Keratinocyte (primary cell): ENCODE measurements around the gene U2SURP. TPM values are rescaled to one million over a fixed set of nuclear protein-coding genes. Genes with fewer than 3 reads are reported as not detected.
A peak's percentile ranks its signal among the peaks of the same experiment; 100 is the strongest.

Source experiments
- DNase-seq: peaks from one replicate; pipeline ENCODE4 v3.0.0-alpha.2; 2011; ENCODE audit warnings: low read depth, missing footprints, low spot score
- FAIRE-seq: peaks from 2 replicates; lab custom pipeline; 2011; peaks lifted over from hg19 to GRCh38; lab: Jason Lieb, UNC
- H2AFZ ChIP-seq: 2 replicates; pipeline ENCODE4 v1.6.0; 2012; ENCODE audit warnings: low read length, control low read depth, inconsistent platforms; ENCODE audit not compliant: control insufficient read depth
- H3K27ac ChIP-seq: 2 replicates; pipeline ENCODE4 v1.5.1; 2011; ENCODE audit warnings: low read length; ENCODE audit not compliant: control insufficient read depth, insufficient read depth
- H3K27me3 ChIP-seq: 3 replicates; pipeline ENCODE4 v1.6.0; 2011; ENCODE audit warnings: low read length; ENCODE audit not compliant: control insufficient read depth, insufficient read depth; ENCODE audit errors: extremely low read depth
- H3K36me3 ChIP-seq, 2 experiments: 2 replicates in 1 of 2; 3 replicates in 1 of 2; pipeline ENCODE4 v1.5.1; 2011; ENCODE audit warnings: low read length in 2 of 2, mild to moderate bottlenecking in 1 of 2; ENCODE audit not compliant: control insufficient read depth in 2 of 2, insufficient read depth in 2 of 2; ENCODE audit errors: extremely low read depth in 1 of 2
- H3K4me1 ChIP-seq: 3 replicates; pipeline ENCODE4 v1.5.1; 2011; ENCODE audit warnings: low read length; ENCODE audit not compliant: control insufficient read depth, insufficient read depth; ENCODE audit errors: extremely low read depth
- H3K4me2 ChIP-seq: 3 replicates; pipeline ENCODE4 v1.6.0; 2011; ENCODE audit warnings: low read depth, low read length; ENCODE audit not compliant: control insufficient read depth, insufficient read depth; ENCODE audit errors: extremely low read depth
- H3K4me3 ChIP-seq, 3 experiments: fragments of 200-600 bp in 1 of 3; sonication (generic) in 1 of 3; 2 replicates in 2 of 3; 3 replicates in 1 of 3; pipeline ENCODE4 v1.5.1; 2011 to 2016; ENCODE audit warnings: low read length in 3 of 3, mild to moderate bottlenecking in 3 of 3, control low read depth in 2 of 3, inconsistent platforms in 1 of 3, low read depth in 1 of 3, mixed read lengths in 1 of 3, mixed run types in 1 of 3, moderate library complexity in 1 of 3; ENCODE audit not compliant: control insufficient read depth in 2 of 3, insufficient read depth in 2 of 3; ENCODE audit errors: extremely low read depth in 1 of 3
- H3K79me2 ChIP-seq: 2 replicates; pipeline ENCODE4 v1.6.0; 2012; ENCODE audit warnings: low read length; ENCODE audit not compliant: control insufficient read depth, insufficient read depth
- H3K9ac ChIP-seq: 3 replicates; pipeline ENCODE4 v1.6.0; 2011; ENCODE audit warnings: low read length; ENCODE audit not compliant: control insufficient read depth, insufficient read depth; ENCODE audit errors: extremely low read depth
- H3K9me1 ChIP-seq: 3 replicates; pipeline ENCODE4 v1.6.0; 2011; ENCODE audit warnings: low read length; ENCODE audit not compliant: control insufficient read depth, insufficient read depth; ENCODE audit errors: extremely low read depth
- H3K9me3 ChIP-seq: 2 replicates; pipeline ENCODE4 v1.5.1; 2012; ENCODE audit warnings: low read depth, low read length; ENCODE audit not compliant: control insufficient read depth
- H4K20me1 ChIP-seq: 3 replicates; pipeline ENCODE4 v1.6.0; 2011; ENCODE audit warnings: low read length; ENCODE audit not compliant: control insufficient read depth, insufficient read depth; ENCODE audit errors: extremely low read depth
- CTCF ChIP-seq, 3 experiments: IDR thresholded peaks in 1 of 3; conservative IDR thresholded peaks in 1 of 3; optimal IDR thresholded peaks in 1 of 3; 2 replicates in 2 of 3; 3 replicates in 1 of 3; pipeline versions ENCODE3 to v1.5.1; 2011; ENCODE audit warnings: low read length in 3 of 3, mild to moderate bottlenecking in 3 of 3, moderate library complexity in 2 of 3, control low read depth in 1 of 3, inconsistent platforms in 1 of 3; ENCODE audit not compliant: insufficient read depth in 2 of 3; ENCODE audit errors: extremely low read depth in 1 of 3
- EZH2 ChIP-seq: IDR thresholded peaks from one replicate; pipeline ENCODE4 v1.6.1; 2012; ENCODE audit warnings: inconsistent platforms, mild to moderate bottlenecking, low read length, moderate library complexity
- dilution Hi-C: fragments of 300-500 bp; cut with MboI; formaldehyde crosslinking; loops from one replicate; pipeline ENCODE4 v1.7.0; 2020; ENCODE audit warnings: low sequenced_read_pairs; ENCODE audit not compliant: extremely low pct_ligation_motif_present
- polyA plus RNA-seq, 5 experiments: library from polyadenylated mRNA; depleted of rRNA in 3 of 5; stranded (reverse) in 3 of 5; stranded (forward) in 1 of 5; unstranded in 1 of 5; fragments of >200 nt; gene quantifications; 1 replicate in 1 of 5; 2 replicates in 3 of 5; 3 replicates in 1 of 5; pipeline versions ENCODE4 v1.2.1 to v1.2.3, GENCODE V29; 2011 to 2012; ENCODE audit warnings: missing spikeins in 2 of 5, low read depth in 1 of 5, low replicate concordance in 1 of 5

Gene U2SURP
- polyA plus RNA-seq, 1 donor (not counting 4 experiments of a cell fraction or from before 2014, with no cell fraction given), result 75.9 TPM

- no peak for FAIRE-seq
- no peak overlapping the region for H3K27ac ChIP-seq
Measured at GRCh38 chr3:142998439-142998838, 2.9 kb upstream of the U2SURP start.

GRCh38 chr3:142999881-143000280 is 1.5 kb upstream of the U2SURP start:
- DNase-seq, result no peak
- no peak overlapping the region for H2AFZ ChIP-seq
- H3K4me1 ChIP-seq, result peaks cover 13% of the 10 kb centered on the region
- no peak for FAIRE-seq
- peak overlapping the region; percentile 92 for H3K27ac ChIP-seq
- no peaks in the 10 kb centered on the region for H3K36me3 ChIP-seq
- peak overlapping the region; percentile 83 to 96 (median 89) for H3K4me3 ChIP-seq
- peak overlapping the region; percentile 80 for H3K4me2 ChIP-seq
- H4K20me1 ChIP-seq, result no peaks in the 10 kb centered on the region
- H3K9me1 ChIP-seq, result no peaks in the 10 kb centered on the region
- H3K9ac ChIP-seq, result peak overlapping the region; percentile 94
- no peaks in the 10 kb centered on the region for H3K9me3 ChIP-seq
- peaks cover 37% of the 10 kb centered on the region for H3K79me2 ChIP-seq
- no peak for TF ChIP-seq CTCF (optimal IDR thresholded peaks at IDR 0.05 in 1 of 3, IDR thresholded peaks at IDR 0.05 in 1 of 3, conservative IDR thresholded peaks at IDR 0.05 in 1 of 3; ENCODE audit: extremely low read depth in 1 of 3, insufficient read depth in 2 of 3, low read length in 3 of 3)
- no peak for TF ChIP-seq EZH2
- dilution Hi-C loops, result no loop called here
- H3K27me3 ChIP-seq, result no peaks in the 10 kb centered on the region

More at GRCh38 chr3:142998439-142998838, 2.9 kb upstream of the U2SURP start:
- Histone ChIP-seq H3K4me3 (no peak overlapping the region), H3K27me3 (no peaks in the 10 kb centered on the region), H3K36me3 (no peaks in the 10 kb centered on the region), H3K9me1 (no peaks in the 10 kb centered on the region), H3K4me1 (peaks cover 11% of the 10 kb centered on the region), H3K9ac (no peak overlapping the region), H2AFZ (no peak overlapping the region), H4K20me1 (no peaks in the 10 kb centered on the region), H3K9me3 (no peaks in the 10 kb centered on the region), H3K79me2 (peaks cover 23% of the 10 kb centered on the region), H3K4me2 (no peak overlapping the region)
- no peak for DNase-seq
- dilution Hi-C loops, result no loop called here
- no peak for TF ChIP-seq CTCF (optimal IDR thresholded peaks at IDR 0.05 in 1 of 3, IDR thresholded peaks at IDR 0.05 in 1 of 3, conservative IDR thresholded peaks at IDR 0.05 in 1 of 3; ENCODE audit: extremely low read depth in 1 of 3, insufficient read depth in 2 of 3, low read length in 3 of 3)
- no peak for TF ChIP-seq EZH2
